Dermis microvascular lymphatic vessel endothelial cell (primary cell): ENCODE results near the gene FIGNL2. TPM values are rescaled to one million over a fixed set of nuclear protein-coding genes. Genes with fewer than 3 reads are reported as not detected.

Experiments
- DNase-seq, 2 donors: peaks; one replicate each; pipeline versions ENCODE4 v3.0.0 to v3.0.0-alpha.2; 2010; ENCODE audit warnings: low read depth in 2 of 2
- total RNA-seq: library from RNA; depleted of rRNA; stranded (reverse); fragments of >200 nt; gene quantifications from 2 replicates; pipeline ENCODE4 v1.2.1, GENCODE V29; 2014

The FIGNL2 gene
- total RNA-seq, 1 donor from 2014 or later: 0.39 TPM

DNA sequence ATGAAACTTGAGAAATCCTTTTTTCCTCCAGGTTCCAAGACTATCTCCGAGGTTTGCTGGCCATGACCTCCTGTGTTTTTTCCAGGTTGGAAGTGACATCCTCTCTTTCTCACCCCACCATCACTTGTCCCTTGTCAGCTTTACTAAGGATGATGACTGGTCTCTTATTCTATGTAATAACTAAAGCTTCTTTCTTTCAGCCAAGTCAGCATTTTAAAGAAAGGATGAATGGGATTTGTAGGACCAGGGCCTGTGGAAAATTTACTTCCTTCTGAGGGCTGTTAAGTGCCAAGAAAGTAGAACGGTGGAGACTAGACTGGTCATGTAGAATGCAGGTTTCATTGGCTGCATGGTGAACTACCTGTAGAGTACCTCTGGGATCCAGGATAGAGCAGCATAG is 73.6 kb downstream of the FIGNL2 start:
- no peak for DNase-seq

DNA sequence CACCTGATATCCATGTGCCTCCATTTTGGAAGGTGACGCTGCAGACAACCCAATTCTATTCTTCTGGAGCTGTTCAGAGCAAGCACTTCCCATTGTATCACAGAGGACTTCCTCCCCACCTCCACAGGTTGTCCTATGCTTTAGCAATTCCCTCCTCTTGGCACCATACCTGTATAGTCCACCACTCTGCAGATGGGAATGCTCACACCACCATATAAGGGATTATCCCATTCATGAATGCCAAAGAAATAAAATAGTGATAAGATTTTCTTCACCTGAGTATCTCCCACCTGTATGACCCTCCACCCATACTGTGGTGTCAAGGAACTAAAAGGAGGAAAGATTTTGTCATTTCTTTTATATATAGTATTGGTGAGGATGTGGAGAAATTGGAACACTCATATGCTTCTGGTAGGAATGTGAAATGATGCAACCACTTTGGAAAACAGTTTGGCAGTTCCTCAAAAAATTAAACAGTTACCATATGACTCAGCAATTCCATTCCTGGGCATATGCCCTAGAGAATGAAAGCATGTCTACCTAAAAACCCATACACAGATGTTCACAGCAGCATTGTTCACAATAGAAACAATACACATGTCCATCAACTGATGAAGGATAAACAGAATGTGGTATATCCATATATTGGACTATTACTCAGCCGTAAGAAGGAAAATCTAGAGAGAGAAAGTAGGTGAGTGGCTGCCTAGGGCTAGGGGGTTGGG is 75.2 kb downstream of the FIGNL2 start:
- peak in 1 of 2 donors; percentile 4 for DNase-seq

DNA sequence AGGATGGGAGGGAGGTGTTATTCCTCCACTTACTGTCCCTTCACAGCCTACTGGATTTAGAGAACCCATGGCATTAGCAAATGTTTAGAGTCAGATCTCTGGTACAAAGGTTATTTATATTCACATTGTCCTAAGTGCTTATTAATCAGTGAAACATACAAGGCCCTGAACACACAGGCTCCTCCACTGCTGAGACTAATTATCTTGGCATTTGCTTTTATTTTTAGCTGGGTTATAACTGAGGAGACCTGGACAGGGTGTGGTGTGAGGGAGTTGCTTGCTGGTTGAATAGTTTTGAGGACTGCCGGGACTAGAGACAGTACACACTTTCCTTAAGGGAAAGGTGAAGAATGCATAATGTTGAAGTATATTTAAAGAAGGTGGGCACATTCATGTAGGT is 77.5 kb downstream of the FIGNL2 start:
- no peak for DNase-seq

Other genes with a start within 250 kb of the FIGNL2 start
- gene ANKRD33, start 39.4 kb upstream of the FIGNL2 start, total RNA-seq: 0.13 and 0.26 TPM in 2 replicates
- 313 and 416 TPM in 2 replicates for gene ACVRL1, start 58.8 kb upstream of the FIGNL2 start, total RNA-seq
- 8.3 and 14.2 TPM in 2 replicates for gene ACVR1B, start 103.0 kb upstream of the FIGNL2 start, total RNA-seq
- gene TAMALIN, start 158.2 kb upstream of the FIGNL2 start, total RNA-seq: 19.4 and 34.0 TPM in 2 replicates
- gene NR4A1, start 202.7 kb upstream of the FIGNL2 start, total RNA-seq: 0.77 and 1.1 TPM in 2 replicates
- gene ATG101, start 221.3 kb upstream of the FIGNL2 start, total RNA-seq: 52.8 and 58.3 TPM in 2 replicates
- under 0.01 TPM in 2 replicates for gene SMIM41, start 231.0 kb upstream of the FIGNL2 start, total RNA-seq